ENCODE results near the gene JAM2.
"Not testable (repeated sequence)": the region's sequence is repeated elsewhere in the genome, so short reads cannot be mapped to it uniquely, and the experiment has no call there.

Gene JAM2

GRCh38 chr21:25676451-25676850 is 37.4 kb downstream of the JAM2 start:
- Histone ChIP-seq H3K36me3 (ENCODE audit: control insufficient read depth in 5 of 5, insufficient read depth in 5 of 5, low read length in 5 of 5) (no peaks in the 10 kb centered on the region), H3K27me3 (ENCODE audit: control insufficient read depth in 5 of 5, insufficient read depth in 4 of 5, low read length in 5 of 5) (no peaks in the 10 kb centered on the region), H3K9me3 (ENCODE audit: control insufficient read depth in 5 of 5, low read length in 5 of 5) (no peaks in the 10 kb centered on the region), H3K4me1 (ENCODE audit: control insufficient read depth in 5 of 5, insufficient read depth in 5 of 5, low read length in 5 of 5) (peaks cover 0 to 6% (median 0%) of the 10 kb centered on the region in 5 donors), H3K9ac (ENCODE audit: low read length in 5 of 5) (no peak overlapping the region), H3K27ac (ENCODE audit: low read depth, low read length) (no peak overlapping the region), H3K4me3 (ENCODE audit: low read depth in 1 of 5, low read length in 5 of 5) (no peak overlapping the region)

GRCh38 chr21:25682382-25682781 is 43.3 kb downstream of the JAM2 start:
- Histone ChIP-seq H3K36me3 (ENCODE audit: control insufficient read depth in 5 of 5, insufficient read depth in 5 of 5, low read length in 5 of 5) (no peaks in the 10 kb centered on the region), H3K4me1 (ENCODE audit: control insufficient read depth in 5 of 5, insufficient read depth in 5 of 5, low read length in 5 of 5) (peaks cover 0 to 27% (median 3%) of the 10 kb centered on the region in 5 donors), H3K9me3 (ENCODE audit: control insufficient read depth in 5 of 5, low read length in 5 of 5) (no peaks in the 10 kb centered on the region), H3K4me3 (ENCODE audit: low read depth in 1 of 5, low read length in 5 of 5) (no peak overlapping the region), H3K9ac (ENCODE audit: low read length in 5 of 5) (no peak overlapping the region), H3K27ac (ENCODE audit: low read depth, low read length) (no peak overlapping the region), H3K27me3 (ENCODE audit: control insufficient read depth in 5 of 5, insufficient read depth in 4 of 5, low read length in 5 of 5) (no peaks in the 10 kb centered on the region)

- Histone ChIP-seq H3K4me1 (ENCODE audit: control insufficient read depth in 5 of 5, insufficient read depth in 5 of 5, low read length in 5 of 5) (peaks cover 0 to 41% (median 3%) of the 10 kb centered on the region in 5 donors), H3K27me3 (ENCODE audit: control insufficient read depth in 5 of 5, insufficient read depth in 4 of 5, low read length in 5 of 5) (no peaks in the 10 kb centered on the region), H3K36me3 (ENCODE audit: control insufficient read depth in 5 of 5, insufficient read depth in 5 of 5, low read length in 5 of 5) (peaks cover 0 to 3% (median 0%) of the 10 kb centered on the region in 5 donors), H3K9me3 (ENCODE audit: control insufficient read depth in 5 of 5, low read length in 5 of 5) (no peaks in the 10 kb centered on the region), H3K4me3 (ENCODE audit: low read depth in 1 of 5, low read length in 5 of 5) (no peak overlapping the region), H3K27ac (ENCODE audit: low read depth, low read length) (peak overlapping the region; percentile 45), H3K9ac (ENCODE audit: low read length in 5 of 5) (no peak overlapping the region)
These were observed 48.7 kb downstream of the JAM2 start for GRCh38 chr21:25687787-25688186.

GRCh38 chr21:25688275-25689155 is 49.5 kb downstream of the JAM2 start:
- Histone ChIP-seq H3K4me3 (ENCODE audit: low read depth in 1 of 5, low read length in 5 of 5) (no peak overlapping the region), H3K4me1 (ENCODE audit: control insufficient read depth in 5 of 5, insufficient read depth in 5 of 5, low read length in 5 of 5) (peaks cover 0 to 41% (median 3%) of the 10 kb centered on the region in 5 donors), H3K36me3 (ENCODE audit: control insufficient read depth in 5 of 5, insufficient read depth in 5 of 5, low read length in 5 of 5) (peaks cover 0 to 3% (median 0%) of the 10 kb centered on the region in 5 donors), H3K9me3 (ENCODE audit: control insufficient read depth in 5 of 5, low read length in 5 of 5) (no peaks in the 10 kb centered on the region), H3K27me3 (ENCODE audit: control insufficient read depth in 5 of 5, insufficient read depth in 4 of 5, low read length in 5 of 5) (no peaks in the 10 kb centered on the region), H3K9ac (ENCODE audit: low read length in 5 of 5) (no peak overlapping the region), H3K27ac (ENCODE audit: low read depth, low read length) (peak overlapping the region; percentile 45)

- peaks cover 0 to 6% (median 2%) of the 10 kb centered on the region in 5 donors for H3K36me3 ChIP-seq (ENCODE audit: control insufficient read depth in 5 of 5, insufficient read depth in 5 of 5, low read length in 5 of 5)
- H3K9ac ChIP-seq (ENCODE audit: low read length in 5 of 5): no peak overlapping the region
- no peak overlapping the region for H3K4me3 ChIP-seq (ENCODE audit: low read depth in 1 of 5, low read length in 5 of 5)
- peaks cover 0 to 41% (median 3%) of the 10 kb centered on the region in 5 donors for H3K4me1 ChIP-seq (ENCODE audit: control insufficient read depth in 5 of 5, insufficient read depth in 5 of 5, low read length in 5 of 5)
- no peaks in the 10 kb centered on the region for H3K9me3 ChIP-seq (ENCODE audit: control insufficient read depth in 5 of 5, low read length in 5 of 5)
- H3K27ac ChIP-seq (ENCODE audit: low read depth, low read length): peak overlapping the region; percentile 42
- H3K27me3 ChIP-seq (ENCODE audit: control insufficient read depth in 5 of 5, insufficient read depth in 4 of 5, low read length in 5 of 5): no peaks in the 10 kb centered on the region
These were observed 50.2 kb downstream of the JAM2 start for GRCh38 chr21:25689226-25689625.

GRCh38 chr21:25691976-25692375 is 52.9 kb downstream of the JAM2 start:
- Histone ChIP-seq H3K9ac (ENCODE audit: low read length in 5 of 5) (no peak overlapping the region), H3K36me3 (ENCODE audit: control insufficient read depth in 5 of 5, insufficient read depth in 5 of 5, low read length in 5 of 5) (peaks cover 0 to 6% (median 2%) of the 10 kb centered on the region in 5 donors), H3K27ac (ENCODE audit: low read depth, low read length) (no peak overlapping the region), H3K27me3 (ENCODE audit: control insufficient read depth in 5 of 5, insufficient read depth in 4 of 5, low read length in 5 of 5) (no peaks in the 10 kb centered on the region), H3K9me3 (ENCODE audit: control insufficient read depth in 5 of 5, low read length in 5 of 5) (no peaks in the 10 kb centered on the region), H3K4me1 (ENCODE audit: control insufficient read depth in 5 of 5, insufficient read depth in 5 of 5, low read length in 5 of 5) (peaks cover 0 to 22% (median 0%) of the 10 kb centered on the region in 5 donors), H3K4me3 (ENCODE audit: low read depth in 1 of 5, low read length in 5 of 5) (no peak overlapping the region)

- H3K9me3 ChIP-seq (ENCODE audit: control insufficient read depth in 5 of 5, low read length in 5 of 5); H3K9ac ChIP-seq (ENCODE audit: low read length in 5 of 5); H3K27me3 ChIP-seq (ENCODE audit: control insufficient read depth in 5 of 5, insufficient read depth in 4 of 5, low read length in 5 of 5); H3K4me3 ChIP-seq (ENCODE audit: low read depth in 1 of 5, low read length in 5 of 5); H3K4me1 ChIP-seq (ENCODE audit: control insufficient read depth in 5 of 5, insufficient read depth in 5 of 5, low read length in 5 of 5); H3K27ac ChIP-seq (ENCODE audit: low read depth, low read length): not testable (repeated sequence)
- H3K36me3 ChIP-seq (ENCODE audit: control insufficient read depth in 5 of 5, insufficient read depth in 5 of 5, low read length in 5 of 5): peaks cover 0 to 11% (median 2%) of the 10 kb centered on the region in 5 donors
These were observed 56.4 kb downstream of the JAM2 start for GRCh38 chr21:25695461-25695860.

GRCh38 chr21:25700741-25701140 is 61.7 kb downstream of the JAM2 start:
- Histone ChIP-seq H3K9me3 (ENCODE audit: control insufficient read depth in 5 of 5, low read length in 5 of 5) (no peaks in the 10 kb centered on the region), H3K36me3 (ENCODE audit: control insufficient read depth in 5 of 5, insufficient read depth in 5 of 5, low read length in 5 of 5) (peaks cover 0 to 5% (median 0%) of the 10 kb centered on the region in 5 donors), H3K27me3 (ENCODE audit: control insufficient read depth in 5 of 5, insufficient read depth in 4 of 5, low read length in 5 of 5) (no peaks in the 10 kb centered on the region), H3K4me3 (ENCODE audit: low read depth in 1 of 5, low read length in 5 of 5) (no peak overlapping the region), H3K27ac (ENCODE audit: low read depth, low read length) (no peak overlapping the region), H3K4me1 (ENCODE audit: control insufficient read depth in 5 of 5, insufficient read depth in 5 of 5, low read length in 5 of 5) (no peaks in the 10 kb centered on the region), H3K9ac (ENCODE audit: low read length in 5 of 5) (no peak overlapping the region)

GRCh38 chr21:25701529-25701928 is 62.5 kb downstream of the JAM2 start:
- Histone ChIP-seq H3K4me1 (ENCODE audit: control insufficient read depth in 5 of 5, insufficient read depth in 5 of 5, low read length in 5 of 5) (no peaks in the 10 kb centered on the region), H3K27me3 (ENCODE audit: control insufficient read depth in 5 of 5, insufficient read depth in 4 of 5, low read length in 5 of 5) (no peaks in the 10 kb centered on the region), H3K27ac (ENCODE audit: low read depth, low read length) (no peak overlapping the region), H3K4me3 (ENCODE audit: low read depth in 1 of 5, low read length in 5 of 5) (no peak overlapping the region), H3K9ac (ENCODE audit: low read length in 5 of 5) (peak overlapping the region in 1 of 5 donors; percentile 24), H3K36me3 (ENCODE audit: control insufficient read depth in 5 of 5, insufficient read depth in 5 of 5, low read length in 5 of 5) (peaks cover 0 to 5% (median 0%) of the 10 kb centered on the region in 5 donors), H3K9me3 (ENCODE audit: control insufficient read depth in 5 of 5, low read length in 5 of 5) (no peaks in the 10 kb centered on the region)

- Histone ChIP-seq H3K4me1 (ENCODE audit: control insufficient read depth in 5 of 5, insufficient read depth in 5 of 5, low read length in 5 of 5) (no peaks in the 10 kb centered on the region), H3K9me3 (ENCODE audit: control insufficient read depth in 5 of 5, low read length in 5 of 5) (no peaks in the 10 kb centered on the region), H3K27me3 (ENCODE audit: control insufficient read depth in 5 of 5, insufficient read depth in 4 of 5, low read length in 5 of 5) (no peaks in the 10 kb centered on the region), H3K9ac (ENCODE audit: low read length in 5 of 5) (no peak overlapping the region), H3K36me3 (ENCODE audit: control insufficient read depth in 5 of 5, insufficient read depth in 5 of 5, low read length in 5 of 5) (peaks cover 0 to 14% (median 3%) of the 10 kb centered on the region in 5 donors), H3K4me3 (ENCODE audit: low read depth in 1 of 5, low read length in 5 of 5) (no peak overlapping the region), H3K27ac (ENCODE audit: low read depth, low read length) (no peak overlapping the region)
These were observed 69.5 kb downstream of the JAM2 start for GRCh38 chr21:25708467-25709065.

Measured in subcutaneous abdominal adipose tissue (tissue), 5 donors.